GM18951 (cell line): Measurements from ENCODE around the gene SOX5.
"Not testable (repeated sequence)": the region's sequence is repeated elsewhere in the genome, so short reads cannot be mapped to it uniquely, and the experiment has no call there.

Source experiments
- POLR2A ChIP-seq: IDR thresholded peaks from 4 replicates; pipeline ENCODE4 v1.6.1; 2011; ENCODE audit warnings: mild to moderate bottlenecking; ENCODE audit not compliant: insufficient read length, insufficient read depth; ENCODE audit errors: extremely low read depth
- in situ Hi-C: fragments of 300-500 bp; cut with MboI; formaldehyde crosslinking; loops from one replicate; pipeline ENCODE4 v1.12.0; 2022; ENCODE audit warnings: low sequenced_read_pairs, mixed read lengths, inconsistent platforms; ENCODE audit not compliant: unreplicated experiment

The SOX5 gene

GRCh38 chr12:23510484-23510883, 439.0 kb downstream of the SOX5 start:
- in situ Hi-C loops: no loop called here
- TF ChIP-seq POLR2A: no peak

GRCh38 chr12:23509832-23510231, 439.6 kb downstream of the SOX5 start:
- in situ Hi-C loops: not testable (repeated sequence)

- in situ Hi-C loops: not testable (repeated sequence)
These were observed 441.7 kb downstream of the SOX5 start for GRCh38 chr12:23507785-23508184.

DNA sequence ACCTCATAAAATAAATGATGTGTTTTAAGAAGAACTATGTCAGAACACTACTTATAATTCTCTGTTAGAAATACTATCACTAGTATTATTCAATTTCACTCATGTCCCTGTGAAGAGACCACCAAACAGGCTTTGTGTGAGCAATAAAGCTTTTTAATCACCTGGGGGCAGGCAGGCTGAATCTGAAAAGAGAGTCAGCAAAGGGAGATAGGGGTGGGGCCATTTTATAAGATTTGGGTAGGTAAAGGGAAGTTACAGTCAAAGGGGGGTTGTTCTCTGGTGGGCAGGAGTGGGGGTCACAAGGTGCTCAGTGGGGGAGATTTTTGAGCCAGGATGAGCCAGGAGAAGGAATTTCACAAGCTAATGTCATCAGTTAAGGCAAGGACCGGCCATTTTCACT, 443.7 kb downstream of the SOX5 start:
- in situ Hi-C loops: not testable (repeated sequence)

GRCh38 chr12:23504641-23505399, 444.6 kb downstream of the SOX5 start:
- no peak for TF ChIP-seq POLR2A
- in situ Hi-C loops: no loop called here

DNA sequence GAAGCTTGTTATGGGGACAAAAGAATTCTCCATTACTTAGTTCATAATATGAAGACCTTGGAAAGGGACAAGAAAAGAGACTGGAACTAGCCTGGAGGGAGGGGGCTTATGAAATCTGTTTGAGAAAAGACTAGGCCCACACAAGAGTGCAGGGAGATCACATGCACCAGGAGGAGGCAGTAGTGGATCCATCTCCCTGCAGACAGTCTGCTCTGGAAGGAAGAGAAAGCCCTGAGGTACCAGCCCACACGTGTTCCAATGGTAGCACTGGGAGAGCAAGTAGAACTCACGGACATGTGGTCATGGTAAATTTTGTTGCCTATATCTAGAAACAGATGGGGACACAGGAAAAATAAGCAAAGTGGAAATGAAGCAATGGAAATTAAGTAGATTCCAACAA, 445.4 kb downstream of the SOX5 start:
- no peak for TF ChIP-seq POLR2A
- in situ Hi-C loops: no loop called here

DNA sequence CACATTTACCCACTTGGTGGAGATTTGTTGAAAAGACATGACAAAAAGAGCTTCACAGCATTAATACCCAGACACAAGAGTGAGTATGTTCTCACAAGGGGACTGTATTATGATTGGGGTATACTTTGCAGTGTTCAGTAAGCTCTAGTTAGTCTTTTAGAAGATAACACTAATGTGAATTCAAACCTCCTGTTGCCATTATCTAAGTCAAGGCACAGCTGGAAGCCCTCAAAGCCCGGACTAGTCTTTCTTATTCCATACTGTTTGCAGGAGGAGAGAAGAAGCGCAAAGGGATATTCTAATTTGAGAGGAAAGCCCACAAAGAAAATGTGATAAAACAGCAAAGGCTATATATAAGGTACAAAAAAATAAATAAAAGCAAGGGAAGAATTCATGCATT, 445.9 kb downstream of the SOX5 start:
- in situ Hi-C loops: no loop called here
- no peak for TF ChIP-seq POLR2A

DNA sequence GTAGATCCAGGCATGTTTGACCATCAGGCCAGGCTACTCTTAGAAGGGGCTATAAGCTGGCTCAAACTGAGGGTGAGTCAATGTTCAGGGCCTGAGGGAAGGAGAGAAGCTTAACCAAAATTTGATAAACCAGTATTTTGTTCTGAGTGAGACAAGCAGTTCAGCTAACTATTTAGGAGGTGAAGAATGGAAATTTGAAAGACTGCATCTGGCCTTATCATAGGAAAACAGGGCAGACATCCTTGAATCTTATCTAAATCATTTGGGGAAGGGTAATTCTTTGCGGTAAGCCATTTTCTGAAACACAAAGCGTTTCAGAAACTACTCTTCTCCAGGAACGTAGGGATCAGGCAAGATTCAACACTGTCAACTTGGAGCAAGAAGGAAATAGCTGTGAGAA, 447.2 kb downstream of the SOX5 start:
- in situ Hi-C loops: no loop called here
- no peak for TF ChIP-seq POLR2A

DNA sequence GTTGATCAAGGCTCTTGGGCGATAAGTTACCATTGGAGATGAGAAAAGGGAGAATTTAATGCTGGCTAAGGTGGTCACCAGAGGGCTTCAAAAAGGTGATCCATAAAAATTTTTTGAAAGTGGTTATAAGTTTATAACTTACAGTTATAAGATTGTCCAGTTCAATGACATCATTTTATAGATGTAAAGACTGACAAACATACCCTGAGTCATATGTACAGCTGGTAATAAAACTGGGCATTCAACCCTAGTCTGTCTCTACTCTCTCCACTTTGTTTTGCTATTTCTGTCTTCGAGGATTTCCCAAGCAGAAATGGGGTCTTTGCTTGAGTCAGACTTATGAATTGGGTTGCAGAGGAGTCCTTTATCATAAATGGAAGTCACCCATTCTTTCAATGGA, 454.0 kb downstream of the SOX5 start:
- no peak for TF ChIP-seq POLR2A
- in situ Hi-C loops: no loop called here

- in situ Hi-C loops: no loop called here
- TF ChIP-seq POLR2A: no peak
These were observed 455.8 kb downstream of the SOX5 start for GRCh38 chr12:23493672-23494071.

DNA sequence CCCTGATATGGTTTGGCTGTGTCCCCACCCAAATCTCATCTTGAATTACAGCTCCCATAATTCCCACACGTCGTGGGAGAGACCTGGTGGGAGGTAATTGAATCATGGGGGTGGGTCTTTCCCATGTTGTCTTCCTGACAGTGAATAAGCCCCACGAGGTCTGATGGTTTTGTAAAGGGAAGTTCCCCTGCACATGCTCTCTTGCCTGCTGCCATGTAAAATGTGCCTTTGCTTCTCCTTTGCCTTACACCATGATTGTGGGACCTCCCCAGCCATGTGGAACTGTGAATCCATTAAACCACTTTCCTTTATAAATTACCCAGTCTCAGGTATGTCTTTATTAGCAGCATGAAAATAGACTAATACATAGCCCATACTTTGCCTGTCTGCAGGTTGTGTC, 458.4 kb downstream of the SOX5 start:
- in situ Hi-C loops: not testable (repeated sequence)

DNA sequence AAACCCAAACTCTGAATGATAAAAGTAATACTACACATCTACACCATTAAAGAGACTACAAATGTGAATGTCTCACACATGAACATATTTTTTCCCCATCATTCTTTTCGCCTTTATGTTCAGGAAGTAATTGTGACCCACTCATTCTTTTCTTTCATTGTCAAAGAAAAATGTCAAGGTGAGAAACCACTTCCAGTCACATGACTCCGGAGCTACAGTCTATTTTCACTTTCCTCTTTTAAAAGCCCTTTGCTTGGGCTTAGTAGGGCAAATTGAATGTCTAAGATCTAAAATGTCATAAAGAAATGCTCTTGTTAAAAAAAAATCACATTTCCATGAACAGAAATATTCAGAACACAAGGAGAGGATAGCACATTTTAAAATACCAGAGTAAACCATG, 461.3 kb downstream of the SOX5 start:
- no peak for TF ChIP-seq POLR2A
- in situ Hi-C loops: no loop called here

GRCh38 chr12:23484238-23484637, 465.2 kb downstream of the SOX5 start:
- TF ChIP-seq POLR2A: no peak
- in situ Hi-C loops: no loop called here

DNA sequence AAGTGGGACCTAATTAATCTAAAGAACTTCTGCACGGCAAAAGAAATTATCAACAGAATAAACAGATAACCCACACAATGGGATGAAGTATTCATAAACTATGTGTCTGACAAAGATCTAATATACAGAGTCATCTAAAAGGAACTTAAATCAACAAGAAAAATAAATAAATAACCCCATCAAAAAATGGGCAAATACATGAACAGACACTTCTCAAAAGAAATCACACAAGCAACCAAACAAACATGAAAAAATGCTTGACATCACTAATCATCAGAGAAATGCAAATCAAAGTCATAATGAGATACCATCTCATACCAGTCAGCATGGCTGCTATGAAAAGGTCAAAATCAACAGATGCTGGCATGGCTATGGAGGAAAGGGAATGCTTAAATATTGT, 466.9 kb downstream of the SOX5 start:
- in situ Hi-C loops: no loop called here

More for the DNA sequence above, 466.9 kb downstream of the SOX5 start:
- TF ChIP-seq POLR2A: no peak
